ENCODE results near the gene SPA17.
A peak's percentile ranks its signal among the peaks of the same experiment; 100 is the strongest.

Gene SPA17

GRCh38 chr11:124724979-124725718 lies 51.4 kb downstream of the SPA17 start:
- no peak for TF ChIP-seq ZNF274 (IDR thresholded peaks at IDR 0.05; ENCODE audit: low read depth, low read length)
- H3K4me3 ChIP-seq (ENCODE audit: low read length) = peak overlapping the region; percentile 23; the same call in 1 of the 2 replicates

- no peak for TF ChIP-seq ZNF274 (IDR thresholded peaks at IDR 0.05; ENCODE audit: low read depth, low read length)
- H3K4me3 ChIP-seq (ENCODE audit: low read length) = no peak overlapping the region; the same call in 1 of the 2 replicates
These were observed 52.0 kb downstream of the SPA17 start for GRCh38 chr11:124725719-124726105.

GRCh38 chr11:124727474-124727873 lies 53.8 kb downstream of the SPA17 start:
- no peak overlapping the region for H3K4me3 ChIP-seq (ENCODE audit: low read length)
- TF ChIP-seq ZNF274 (IDR thresholded peaks at IDR 0.05; ENCODE audit: low read depth, low read length) = no peak

- TF ChIP-seq ZNF274 (IDR thresholded peaks at IDR 0.05; ENCODE audit: low read depth, low read length) = no peak
- no peak overlapping the region for H3K4me3 ChIP-seq (ENCODE audit: low read length)
These were observed 54.4 kb downstream of the SPA17 start for GRCh38 chr11:124728134-124728533.

- no peak overlapping the region for H3K4me3 ChIP-seq (ENCODE audit: low read length)
- TF ChIP-seq ZNF274 (IDR thresholded peaks at IDR 0.05; ENCODE audit: low read depth, low read length) = no peak
These were observed 55.9 kb downstream of the SPA17 start for GRCh38 chr11:124729571-124729970.

GRCh38 chr11:124732230-124732629 lies 58.5 kb downstream of the SPA17 start:
- no peak for TF ChIP-seq ZNF274 (IDR thresholded peaks at IDR 0.05; ENCODE audit: low read depth, low read length)
- H3K4me3 ChIP-seq (ENCODE audit: low read length) = no peak overlapping the region

GRCh38 chr11:124736736-124737135 lies 63.0 kb downstream of the SPA17 start:
- no peak for TF ChIP-seq ZNF274 (IDR thresholded peaks at IDR 0.05; ENCODE audit: low read depth, low read length)
- no peak overlapping the region for H3K4me3 ChIP-seq (ENCODE audit: low read length)

- TF ChIP-seq ZNF274 (IDR thresholded peaks at IDR 0.05; ENCODE audit: low read depth, low read length) = no peak
- H3K4me3 ChIP-seq (ENCODE audit: low read length) = no peak overlapping the region
These were observed 64.1 kb downstream of the SPA17 start for GRCh38 chr11:124737638-124738305.

- peak overlapping the region; percentile 10; the same call in 1 of the 2 replicates for H3K4me3 ChIP-seq (ENCODE audit: low read length)
- TF ChIP-seq ZNF274 (IDR thresholded peaks at IDR 0.05; ENCODE audit: low read depth, low read length) = no peak
These were observed 65.2 kb downstream of the SPA17 start for GRCh38 chr11:124738713-124739478.

GRCh38 chr11:124739479-124740276 lies 66.0 kb downstream of the SPA17 start, which contains the start of gene NRGN:
Gene NRGN (plus strand): TSS chr11:124739942. CDS start chr11:124740085, 143 bp downstream.
- peak within 1 kb of the TSS; percentile 67; the same call in 1 of the 2 replicates for H3K4me3 ChIP-seq (ENCODE audit: low read length)
- TF ChIP-seq ZNF274 (IDR thresholded peaks at IDR 0.05; ENCODE audit: low read depth, low read length) = no peak

- H3K4me3 ChIP-seq (ENCODE audit: low read length) = peak overlapping the region; percentile 67; the same call in 1 of the 2 replicates
- no peak for TF ChIP-seq ZNF274 (IDR thresholded peaks at IDR 0.05; ENCODE audit: low read depth, low read length)
These were observed 66.7 kb downstream of the SPA17 start for GRCh38 chr11:124740277-124740882.

GRCh38 chr11:124742555-124742954 lies 68.9 kb downstream of the SPA17 start:
- no peak for TF ChIP-seq ZNF274 (IDR thresholded peaks at IDR 0.05; ENCODE audit: low read depth, low read length)
- no peak overlapping the region for H3K4me3 ChIP-seq (ENCODE audit: low read length)

- no peak for TF ChIP-seq ZNF274 (IDR thresholded peaks at IDR 0.05; ENCODE audit: low read depth, low read length)
- H3K4me3 ChIP-seq (ENCODE audit: low read length) = no peak overlapping the region
These were observed 69.3 kb downstream of the SPA17 start for GRCh38 chr11:124743050-124743449.

Data from GM08714 (cell line).